Heart left ventricle (tissue), 16 donors: ENCODE results near the gene PACSIN3. TPM values are rescaled to one million over a fixed set of nuclear protein-coding genes. Genes with fewer than 3 reads are reported as not detected.
"Not testable (repeated sequence)": the region's sequence is repeated elsewhere in the genome, so short reads cannot be mapped to it uniquely, and the experiment has no call there.

Experiments
- ATAC-seq, 4 donors: fragments of 200-7000 bp; cut with Tn5 transposase; one replicate each; pipeline ENCODE4 v1.9.1; 2020 to 2022; ENCODE audit warnings: moderate library complexity in 4 of 4, mild to moderate bottlenecking in 3 of 4, moderate number of reproducible peaks in 1 of 4
- DNase-seq, 5 donors: peaks; one replicate each; pipeline ENCODE4 v3.0.0-alpha.2; 2020
- H3K27ac ChIP-seq, 12 donors: fragments of 200-600 bp; sonication (generic) in 4 of 12; one replicate each; pipeline versions ENCODE4 v1.5.0 to v1.8.0; 2016 to 2022; ENCODE audit warnings: mild to moderate bottlenecking in 2 of 12
- H3K27me3 ChIP-seq, 9 donors: fragments of 200-600 bp; sonication (generic) in 2 of 9; one replicate each; pipeline versions ENCODE4 v1.5.1 to v1.8.0; 2016 to 2022; ENCODE audit warnings: mild to moderate bottlenecking in 3 of 9
- H3K36me3 ChIP-seq, 9 donors: fragments of 200-600 bp; sonication (generic) in 2 of 9; one replicate each; pipeline versions ENCODE4 v1.5.0 to v1.8.0; 2018 to 2022; ENCODE audit warnings: mild to moderate bottlenecking in 2 of 9
- H3K4me1 ChIP-seq, 12 donors: fragments of 200-600 bp; sonication (generic) in 4 of 12; one replicate each; pipeline versions ENCODE4 v1.5.0 to v1.8.0; 2016 to 2022; ENCODE audit warnings: mild to moderate bottlenecking in 3 of 12
- H3K4me3 ChIP-seq, 12 donors: fragments of 200-600 bp; sonication (generic) in 4 of 12; one replicate each; pipeline versions ENCODE4 v1.5.0 to v1.8.0; 2017 to 2022; ENCODE audit warnings: mild to moderate bottlenecking in 9 of 12, moderate library complexity in 4 of 12
- H3K9me3 ChIP-seq, 12 donors: fragments of 200-600 bp; sonication (generic) in 4 of 12; one replicate each; pipeline versions ENCODE4 v1.5.0 to v1.8.0; 2016 to 2022; ENCODE audit warnings: mild to moderate bottlenecking in 1 of 12
- CTCF ChIP-seq, 12 donors: fragments of 200-600 bp; sonication (generic) in 4 of 12; IDR thresholded peaks; one replicate each; pipeline versions ENCODE4 v1.5.0 to v1.8.0; 2018 to 2022; ENCODE audit warnings: antibody characterized with exemption in 12 of 12, mild to moderate bottlenecking in 5 of 12
- POLR2A ChIP-seq, 2 donors: fragments of 450-650 bp; IDR thresholded peaks; one replicate each; pipeline ENCODE4 v1.6.1; 2017; ENCODE audit warnings: antibody characterized with exemption in 2 of 2, mild to moderate bottlenecking in 2 of 2, moderate library complexity in 2 of 2
- WGBS, 4 donors: extraction: QIAGEN DNeasy Blood & Tissue Kit in 2 of 4; methylation state at CpG; one replicate each; pipeline versions ENCODE4 v1.1.5 to v1.1.7; 2013 to 2018; 5-methylcytosine and 5-hydroxymethylcytosine counted together
- intact Hi-C, 10 donors: fragments of 100-400 bp; cut with DNase I; formaldehyde crosslinking; loops; one replicate each; pipeline versions ENCODE4 v1.11.1 to v1.14.2; 2022
- polyA plus RNA-seq, 2 donors: library from polyadenylated mRNA; stranded (reverse); fragments of 200-250 nt; gene quantifications; one replicate each; pipeline ENCODE4 v1.2.3, GENCODE V29; 2013
- total RNA-seq, 9 donors: library from RNA; depleted of rRNA in 2 of 9; stranded (reverse); fragments of >200 nt in 2 of 9; fragmentation: NEBNext Ultra II Directional in 3 of 9; extraction: Animal tissue kit (Norgen Biotek cat#: 25700) in 3 of 9; gene quantifications; one replicate each; pipeline versions ENCODE4 v1.1.0 to v1.2.4, GENCODE V29; 2016 to 2023
- donor health status: ischemic (EF 13 %, LVEDD 7.1; RV severe dilation, severe dysfunction).
- donor health status: healthy with polysubstance abuse.
- donor health status: DM: no; HTN: yes; CAD: no.
- donor health status: DM: no; HTN: no; CAD: no.
- donor health status: ischemic (EF 25% LVEDD 6.9; RV normal size, moderate dysfunction).
- donor health status: ischemic (EF 25% LVEDD 5.7; RV mildly dilated, moderate dysfunction).
- donor health status: healthy.
- donor health status: DM: yes; HTN: yes; CAD: no.
- donor health status: ischemic (EF 35%, LVEDD 5.7; RV mildly dilated, moderate dysfunction).
- donor health status: nonischemic (EF 11% LVEDD 7.7; RV severe dilation, severe dysfunction).
- donor health status: DM: yes; HTN: yes; CAD: no.
- donor health status: PGD.
- donor health status: ischemic (EF 29% LVEDD 5.4; RV normal size, mild dysfunction).
- donor health status: nonischemic (EF 23%, LVEDD 6.1; RV moderate dilation, normal function).

PACSIN3 gene
- total and polyA plus RNA-seq, 11 donors = 123 to 330 (median 211) TPM

GRCh38 chr11:47207459-47207858 is 21.2 kb upstream of the PACSIN3 start:
- no peak for DNase-seq
- no peak for ATAC-seq
- TF ChIP-seq POLR2A (IDR thresholded peaks at IDR 0.05) = no peak
- no peak for TF ChIP-seq CTCF (IDR thresholded peaks at IDR 0.05)
- H3K27me3 ChIP-seq = no peaks in the 10 kb centered on the region
- intact Hi-C loops = no loop called here
- WGBS, 4 donors = 83 to 87% (median 84%) methylated on average over 6 of the region's 6 CpGs
- H3K4me3 ChIP-seq = no peak overlapping the region
- no peaks in the 10 kb centered on the region for H3K36me3 ChIP-seq
- no peak overlapping the region for H3K27ac ChIP-seq
- no peaks in the 10 kb centered on the region for H3K4me1 ChIP-seq
- no peaks in the 10 kb centered on the region for H3K9me3 ChIP-seq

GRCh38 chr11:47206577-47206976 is 20.3 kb upstream of the PACSIN3 start:
- DNase-seq, intact Hi-C loops, ATAC-seq, H3K27ac ChIP-seq, H3K9me3 ChIP-seq, H3K4me3 ChIP-seq, H3K4me1 ChIP-seq, H3K27me3 ChIP-seq, H3K36me3 ChIP-seq: not testable (repeated sequence)
- WGBS, 4 donors = 90 to 93% (median 91%) methylated on average over 5 of the region's 5 CpGs

- Histone ChIP-seq H3K36me3 (no peaks in the 10 kb centered on the region), H3K27ac (no peak overlapping the region), H3K4me3 (no peak overlapping the region), H3K27me3 (no peaks in the 10 kb centered on the region), H3K4me1 (no peaks in the 10 kb centered on the region), H3K9me3 (no peaks in the 10 kb centered on the region)
- intact Hi-C loops = no loop called here
- 71 to 79% (median 76%) methylated on average over 2 of the region's 2 CpGs for WGBS, 4 donors
- ATAC-seq (no peak), DNase-seq (no peak)
- TF ChIP-seq CTCF (IDR thresholded peaks at IDR 0.05) (no peak), POLR2A (IDR thresholded peaks at IDR 0.05) (no peak)
Measured at GRCh38 chr11:47204637-47204989, 18.4 kb upstream of the PACSIN3 start.

- Histone ChIP-seq H3K4me3 (no peak overlapping the region), H3K27ac (no peak overlapping the region), H3K9me3 (no peaks in the 10 kb centered on the region), H3K4me1 (no peaks in the 10 kb centered on the region), H3K36me3 (no peaks in the 10 kb centered on the region), H3K27me3 (no peaks in the 10 kb centered on the region)
- WGBS, 4 donors = 76 to 83% (median 80%) methylated on average over 5 of the region's 5 CpGs
- no peak for TF ChIP-seq CTCF (IDR thresholded peaks at IDR 0.05)
- ATAC-seq (no peak), DNase-seq (no peak)
- intact Hi-C loops = no loop called here
Measured at GRCh38 chr11:47202576-47202975, 16.3 kb upstream of the PACSIN3 start.

GRCh38 chr11:47201015-47201414 is 14.8 kb upstream of the PACSIN3 start:
- Histone ChIP-seq H3K27ac (no peak overlapping the region), H3K4me3 (no peak overlapping the region), H3K4me1 (no peaks in the 10 kb centered on the region), H3K36me3 (no peaks in the 10 kb centered on the region), H3K27me3 (peaks cover 0 to 2% (median 0%) of the 10 kb centered on the region in 9 donors), H3K9me3 (no peaks in the 10 kb centered on the region)
- DNase-seq = no peak
- no peak for TF ChIP-seq CTCF (IDR thresholded peaks at IDR 0.05)
- TF ChIP-seq POLR2A (IDR thresholded peaks at IDR 0.05) = no peak
- intact Hi-C loops = no loop called here
- WGBS, 4 donors = 71 to 84% (median 82%) methylated on average over 4 of the region's 4 CpGs
- no peak for ATAC-seq

- H3K9me3 ChIP-seq, DNase-seq, H3K4me3 ChIP-seq, H3K36me3 ChIP-seq, H3K27me3 ChIP-seq, H3K27ac ChIP-seq, intact Hi-C loops, ATAC-seq, H3K4me1 ChIP-seq: not testable (repeated sequence)
- 90 to 96% (median 94%) methylated on average over 9 of the region's 9 CpGs for WGBS, 4 donors
Measured at GRCh38 chr11:47198161-47198560, 11.9 kb upstream of the PACSIN3 start.
